HG03571 (cell line): Measurements from ENCODE around the gene PXDN.

ENCODE experiments used
- ATAC-seq: cut with Tn5 transposase; IDR thresholded peaks from one replicate; pipeline ENCODE4 v1.9.1; 2021; ENCODE audit not compliant: unreplicated experiment

The PXDN gene

GRCh38 chr2:1605102-1606045 is 138.9 kb downstream of the PXDN start:
- ATAC-seq: no peak

- ATAC-seq: no peak
Measured at GRCh38 chr2:1603521-1603920, 140.8 kb downstream of the PXDN start.

GRCh38 chr2:1603059-1603458 is 141.3 kb downstream of the PXDN start:
- ATAC-seq: no peak

- no peak for ATAC-seq
Measured at GRCh38 chr2:1602278-1603010, 141.9 kb downstream of the PXDN start.

GRCh38 chr2:1601471-1602277 is 142.6 kb downstream of the PXDN start:
- ATAC-seq: no peak

GRCh38 chr2:1601067-1601412 is 143.3 kb downstream of the PXDN start:
- ATAC-seq: no peak

- ATAC-seq: no peak
Measured at GRCh38 chr2:1600191-1601066, 143.9 kb downstream of the PXDN start.

GRCh38 chr2:1599301-1600085 is 144.8 kb downstream of the PXDN start:
- ATAC-seq: no peak

- ATAC-seq: no peak
Measured at GRCh38 chr2:1598800-1599199, 145.5 kb downstream of the PXDN start.

GRCh38 chr2:1598041-1598710 is 146.1 kb downstream of the PXDN start:
- ATAC-seq: no peak

- ATAC-seq: no peak
Measured at GRCh38 chr2:1595274-1595673, 149.0 kb downstream of the PXDN start.

GRCh38 chr2:1594373-1595171 is 149.7 kb downstream of the PXDN start:
- no peak for ATAC-seq

- no peak for ATAC-seq
Measured at GRCh38 chr2:1594123-1594372, 150.3 kb downstream of the PXDN start.

GRCh38 chr2:1593371-1594122 is 150.8 kb downstream of the PXDN start:
- no peak for ATAC-seq

- ATAC-seq: no peak
Measured at GRCh38 chr2:1591978-1592907, 152.1 kb downstream of the PXDN start.

GRCh38 chr2:1591461-1591770 is 152.9 kb downstream of the PXDN start:
- ATAC-seq: no peak
